Measurements from ENCODE around the gene IRF3. TPM values are rescaled to one million over a fixed set of nuclear protein-coding genes. Genes with fewer than 3 reads are reported as not detected.

Gene IRF3
- total and polyA plus RNA-seq, 10 of the 15 experiments (the other 5 are each of a cell fraction or from before 2014, with no cell fraction given): 5.5 to 110 (median 63.4) TPM

GRCh38 chr19:49677901-49678674 lies 12.4 kb upstream of the IRF3 start:
- Histone ChIP-seq H3K9me3 (replicated peaks; ENCODE audit: control insufficient read depth, insufficient read depth, low read length) (no peaks in the 10 kb centered on the region), H3K36me3 (ENCODE audit: control insufficient read depth in 2 of 2, insufficient read depth in 2 of 2, low read length in 1 of 2) (peaks cover 9% of the 10 kb centered on the region in 2 experiments), H3K27ac (ENCODE audit: control insufficient read depth, insufficient read depth) (peak overlapping the region; percentile 98), H4K20me1 (ENCODE audit: control insufficient read depth, insufficient read depth) (peaks cover 16% of the 10 kb centered on the region), H3K4me1 (ENCODE audit: control insufficient read depth, insufficient read depth, low read length) (peaks cover 32% of the 10 kb centered on the region), H3K4me3 (peak overlapping the region; percentile 100), H2AFZ (ENCODE audit: control insufficient read depth, low read depth, low read length) (no peak overlapping the region), H3K9ac (ENCODE audit: control insufficient read depth, insufficient read depth, low read length) (peak overlapping the region; percentile 98), H3K79me2 (ENCODE audit: control insufficient read depth, insufficient read depth, low read length) (peaks cover 47% of the 10 kb centered on the region), H3K27me3 (replicated peaks in 1 of 2; ENCODE audit: control insufficient read depth in 2 of 2, insufficient read depth in 2 of 2, low read length in 1 of 2) (no peaks in the 10 kb centered on the region), H3K4me2 (ENCODE audit: control insufficient read depth, insufficient read depth) (peak overlapping the region; percentile 84)
- DNase-seq (ENCODE audit: low read depth, low spot score): no peak
- peak; percentile 23 for ATAC-seq
- in situ Hi-C loops (cut with MboI) (no loop called here), intact Hi-C loops (cut with micrococcal nuclease; ENCODE audit: unreplicated experiment) (loop anchor here (2.0 to 5.0 kb wide), 3 partner anchors 85 to 189 kb away; partner anchors contain the start of genes PNKP and RPS11)
- 2% methylated on average over 21 of the region's 21 CpGs for WGBS (ENCODE audit: insufficient coverage, insufficient replicate concordance, low lambda C conversion rate, missing lambda C conversion rate)
- ChIA-PET POLR2A (interaction anchor here (0.6 to 11.2 kb wide), 8 partner anchors 12 to 236 kb away, joined by 3 to 200 read pairs (median 8); partner anchors contain the start of genes AP2A1, BCL2L12, IRF3 and NOSIP), CTCF (interaction anchor here (0.7 to 10.5 kb wide), 11 partner anchors 12 to 205 kb away, joined by 3 to 130 read pairs (median 9); partner anchors contain the start of genes BCL2L12, FLT3LG, IRF3 and NOSIP), SMC1A (ENCODE audit: uncharacterized antibody, unreplicated experiment) (interaction anchor here (0.9 to 2.7 kb wide), 9 partner anchors 13 to 207 kb away, joined by 3 to 11 read pairs (median 3); partner anchors contain the start of genes BCL2L12, FLT3LG, IRF3 and NOSIP), RAD21 (ENCODE audit: unreplicated experiment) (interaction anchor here (0.5 to 8.6 kb wide), 10 partner anchors 13 to 233 kb away, joined by 3 to 131 read pairs (median 4); partner anchors contain the start of genes AP2A1, BCL2L12, IRF3 and RRAS)
- TSS peak; percentile 65 for BruUV-seq (replicated peaks)
- peak; percentile 77 for FAIRE-seq
- TF ChIP-seq SKIL (IDR thresholded peaks at IDR 0.05; ENCODE audit: low read depth, poor library complexity, severe bottlenecking) (peak; percentile 91), PKNOX1 (IDR thresholded peaks at IDR 0.05) (no peak), DPF2 (IDR thresholded peaks at IDR 0.05) (no peak), SMAD1 (IDR thresholded peaks at IDR 0.05; ENCODE audit: low read depth, partially characterized antibody) (no peak), MTA3 (IDR thresholded peaks at IDR 0.05; ENCODE audit: borderline replicate concordance, low read length) (peak; percentile 39; the same call in 1 of the 2 replicates), IRF3 (IDR thresholded peaks at IDR 0.05) (no peak), RELA (IDR thresholded peaks at IDR 0.05; ENCODE audit: borderline replicate concordance, partially characterized antibody) (peak; percentile 48), KDM1A (IDR thresholded peaks at IDR 0.05; ENCODE audit: borderline replicate concordance) (no peak), ZBTB40 (IDR thresholded peaks at IDR 0.05; ENCODE audit: borderline replicate concordance) (no peak), NR2F1 (conservative IDR thresholded peaks at IDR 0.05) (peak; percentile 99), ZNF384 (IDR thresholded peaks at IDR 0.05; ENCODE audit: borderline replicate concordance, low read depth, low read length) (no peak), POLR2A (IDR thresholded peaks at IDR 0.05; ENCODE audit: low read depth, low read length) (peak; percentile 38)
